ENCODE results near the gene TMEM81. TPM values are rescaled to one million over a fixed set of nuclear protein-coding genes. Genes with fewer than 3 reads are reported as not detected.

TMEM81 gene
- total and polyA plus RNA-seq, 10 of the 15 experiments (the other 5 are each of a cell fraction or from before 2014, with no cell fraction given) = 0.62 to 2.2 (median 1.1) TPM

- TF ChIP-seq ZBTB4 (CRISPR knock-in tag; IDR thresholded peaks at IDR 0.05) = no peak
- peak; percentile 89 for TF ChIP-seq CREB1 (IDR thresholded peaks at IDR 0.05; ENCODE audit: low read depth)
- 0 out of 2 replicates have a peak, but pooled peaks have one; percentile 22 for TF ChIP-seq RCOR1 (conservative IDR thresholded peaks at IDR 0.05; ENCODE audit: low read depth, low read length)
- 0 out of 2 replicates have a peak, but pooled peaks have one; percentile 20 for TF ChIP-seq MAX (IDR thresholded peaks at IDR 0.05; ENCODE audit: low read depth, low read length)
- peak; percentile 87 for TF ChIP-seq LARP7 (IDR thresholded peaks at IDR 0.05)
- peak; percentile 96 for TF ChIP-seq CREM (IDR thresholded peaks at IDR 0.05; ENCODE audit: low read depth)
- TF ChIP-seq KLF5 (IDR thresholded peaks at IDR 0.05; ENCODE audit: partially characterized antibody) = peak; percentile 94
- peak; percentile 99 for TF ChIP-seq POLR2AphosphoS5 (IDR thresholded peaks at IDR 0.05; ENCODE audit: low read length)
- TF ChIP-seq SIN3A (IDR thresholded peaks at IDR 0.05; ENCODE audit: low read depth, low read length) = peak; percentile 86
- TF ChIP-seq HDAC2 (IDR thresholded peaks at IDR 0.05) = no peak
- peak; percentile 98 for TF ChIP-seq PML (IDR thresholded peaks at IDR 0.05; ENCODE audit: low read length)
- TF ChIP-seq RELB (IDR thresholded peaks at IDR 0.05; ENCODE audit: low read depth) = peak; percentile 100
- TF ChIP-seq POLR2A (IDR thresholded peaks at IDR 0.05; ENCODE audit: low read depth, low read length) = peak; percentile 99
- peak; percentile 90 for TF ChIP-seq E2F8 (IDR thresholded peaks at IDR 0.05; ENCODE audit: low read depth, partially characterized antibody)
- no peak for TF ChIP-seq CEBPB (IDR thresholded peaks at IDR 0.05; ENCODE audit: borderline replicate concordance in 1 of 2, low read depth in 2 of 2, low read length in 2 of 2)
- TF ChIP-seq TCF7 (IDR thresholded peaks at IDR 0.05; ENCODE audit: borderline replicate concordance) = peak; percentile 84; the same call in 1 of the 2 replicates
- TF ChIP-seq TBL1XR1 (IDR thresholded peaks at IDR 0.05; ENCODE audit: low read depth, low read length) = peak; percentile 88
- no peak for TF ChIP-seq BRCA1 (IDR thresholded peaks at IDR 0.05; ENCODE audit: low read depth, low read length)
- 0 out of 2 replicates have a peak, but pooled peaks have one; percentile 44 for TF ChIP-seq BMI1 (IDR thresholded peaks at IDR 0.05; ENCODE audit: borderline replicate concordance)
- no peak for TF ChIP-seq SREBF2 (IDR thresholded peaks at IDR 0.05; ENCODE audit: low read length)
- peak; percentile 100 for TF ChIP-seq ZNF207 (IDR thresholded peaks at IDR 0.05; ENCODE audit: borderline replicate concordance)
- TF ChIP-seq RAD51 (IDR thresholded peaks at IDR 0.05) = 0 out of 2 replicates have a peak, but pooled peaks have one; percentile 56
Observed at GRCh38 chr1:205121660-205122488, 37.6 kb upstream of the TMEM81 start, which contains the start of gene RBBP5 (continued).

Data from GM12878 (cell line).